Ureter (tissue), 1 donor: ENCODE results near the gene SLC5A1. TPM values are rescaled to one million over a fixed set of nuclear protein-coding genes. Genes with fewer than 3 reads are reported as not detected.
"Not testable (repeated sequence)": the region's sequence is repeated elsewhere in the genome, so short reads cannot be mapped to it uniquely, and the experiment has no call there.

Experiments
- DNase-seq: peaks from one replicate; pipeline ENCODE4 v3.0.0-alpha.2; 2020; ENCODE audit warnings: low spot score
- total RNA-seq: library from RNA; stranded (reverse); gene quantifications from one replicate; pipeline ENCODE4 v1.2.4, GENCODE V29; 2023
- donor health status: DM: yes; HTN: yes; CAD: no.

The SLC5A1 gene
- total RNA-seq, 1 donor from 2014 or later: not detected

DNA sequence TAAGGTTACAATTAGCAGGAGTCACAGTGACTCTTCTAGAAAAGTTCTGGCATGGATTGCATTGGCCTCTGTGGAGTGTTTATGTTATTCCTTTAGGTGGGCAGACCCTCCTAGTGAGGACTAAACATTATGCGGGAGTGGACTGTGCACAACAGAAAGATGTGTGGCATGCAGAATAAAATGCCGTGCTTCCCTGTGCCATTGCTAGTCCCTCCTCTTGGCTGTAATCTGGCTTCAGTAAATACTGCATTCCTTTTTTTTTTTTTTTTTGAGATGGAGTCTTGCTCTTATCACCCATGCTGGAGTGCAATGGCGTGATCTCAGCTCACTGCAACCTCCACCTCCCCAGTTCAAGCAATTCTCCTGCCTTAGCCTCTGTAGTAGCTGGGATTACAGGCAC is 45.0 kb downstream of the SLC5A1 start:
- no peak for DNase-seq

DNA sequence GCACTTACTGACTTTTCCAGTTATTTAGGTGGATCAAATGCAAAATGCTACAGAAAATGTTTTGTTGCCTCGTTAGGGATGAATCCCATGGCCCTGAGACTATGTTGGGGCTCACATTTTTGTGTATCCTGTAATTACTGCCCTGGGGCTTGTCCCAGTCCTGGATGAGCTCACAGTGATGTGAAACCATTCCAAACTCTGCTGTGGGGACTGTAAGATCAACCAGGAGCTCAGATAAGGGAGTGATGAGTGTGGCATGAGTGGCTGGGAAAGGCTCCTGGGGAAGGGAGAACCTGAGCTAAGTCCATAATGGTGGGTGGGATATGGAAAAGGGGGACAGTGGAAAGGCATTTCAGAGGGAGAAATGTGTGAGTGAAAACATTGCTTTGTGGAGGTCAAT is 54.0 kb downstream of the SLC5A1 start:
- no peak for DNase-seq

DNA sequence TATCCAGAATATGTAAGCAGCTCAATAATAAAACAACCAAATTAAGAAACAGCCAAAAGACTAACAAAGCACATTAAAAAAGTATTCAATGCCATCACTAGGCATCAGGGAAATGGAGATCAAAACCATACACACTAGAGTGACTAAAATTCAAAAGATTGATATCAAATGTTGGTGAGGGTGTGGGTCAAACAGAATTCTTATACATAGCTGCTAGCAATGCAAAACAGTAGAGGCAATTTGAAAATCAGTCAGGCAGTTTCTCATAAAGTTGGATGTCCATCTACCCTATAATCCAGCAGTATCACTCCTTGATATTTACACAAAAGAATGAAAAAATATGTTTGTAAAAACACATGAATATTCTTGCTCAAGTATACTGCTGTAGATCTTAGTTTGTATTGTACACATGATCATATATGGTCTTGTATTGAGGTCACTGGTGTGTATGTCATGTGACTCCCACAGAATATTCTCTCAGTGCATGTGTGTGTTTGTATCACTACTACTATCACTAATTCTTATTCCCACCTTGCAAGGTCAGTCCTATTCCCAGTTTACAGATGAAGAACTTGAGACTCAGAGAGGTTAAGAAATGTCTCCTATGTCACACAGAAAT is 54.9 kb downstream of the SLC5A1 start:
- DNase-seq: no peak

- DNase-seq: no peak
Observed at GRCh38 chr22:32100711-32101110, 57.6 kb downstream of the SLC5A1 start.

DNA sequence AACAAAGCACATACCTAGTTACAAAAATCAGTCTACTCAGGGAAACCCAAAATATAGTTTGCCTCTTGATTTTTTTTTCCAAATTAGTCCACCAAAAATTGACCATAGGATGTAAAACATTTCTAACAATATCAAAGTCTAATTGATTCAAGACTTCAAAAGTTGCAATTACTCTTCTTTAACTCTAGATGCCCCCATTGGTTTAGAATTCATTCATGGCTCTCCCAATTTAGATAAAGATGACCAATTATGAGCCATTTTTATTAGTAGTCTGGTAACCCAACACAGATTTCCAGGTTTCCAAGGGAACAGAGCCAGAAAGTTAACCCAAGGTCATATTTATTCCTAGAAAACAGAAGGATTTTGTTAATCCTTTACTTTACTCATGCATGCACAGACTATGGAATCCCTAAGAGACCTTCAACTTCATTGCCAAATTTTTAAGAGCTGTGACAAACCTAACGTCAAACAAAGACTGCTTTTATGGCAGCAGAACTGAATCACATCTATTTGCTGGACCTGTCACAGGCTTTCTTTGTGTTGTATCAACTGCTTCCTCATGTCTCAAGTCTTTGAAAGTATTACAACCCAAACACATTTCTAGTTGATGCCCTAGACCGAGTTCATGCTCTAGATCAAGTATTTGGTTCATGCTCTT is 60.7 kb downstream of the SLC5A1 start:
- DNase-seq: no peak

GRCh38 chr22:32106930-32107329 is 63.9 kb downstream of the SLC5A1 start:
- no peak for DNase-seq

GRCh38 chr22:32112380-32112779 is 69.3 kb downstream of the SLC5A1 start:
- no peak for DNase-seq

DNA sequence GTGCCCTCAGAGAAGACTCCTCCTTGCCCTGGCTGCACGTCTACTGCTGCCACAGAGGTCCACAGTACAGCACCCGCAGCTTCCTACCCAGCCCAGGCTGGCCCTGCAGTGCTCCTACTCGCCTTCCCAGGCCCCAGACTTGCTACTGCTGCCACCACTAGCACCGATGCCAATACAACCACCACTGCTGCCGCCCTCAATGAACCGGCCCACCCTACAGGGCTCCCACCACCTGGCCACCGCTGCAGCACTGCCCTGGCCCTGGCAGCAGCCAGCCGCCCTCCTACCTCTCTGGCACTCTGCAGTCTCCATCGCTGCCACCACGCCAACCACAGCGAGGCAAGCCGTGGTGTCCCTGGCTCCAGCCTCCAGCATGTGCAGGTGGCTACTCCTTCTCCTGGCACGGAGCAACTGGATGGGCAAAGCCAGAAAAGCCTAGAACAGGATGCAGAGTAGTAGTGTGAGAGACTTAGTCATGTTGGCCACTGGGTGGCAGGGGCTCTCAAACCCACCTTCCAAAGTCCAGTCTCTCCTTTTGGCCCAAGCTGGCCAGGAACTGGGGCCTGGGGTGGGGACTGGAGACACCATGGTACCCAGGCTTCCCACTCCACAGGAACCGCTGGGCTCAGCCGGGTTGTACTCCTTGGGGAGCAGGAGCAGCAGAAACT is 76.6 kb downstream of the SLC5A1 start:
- no peak for DNase-seq

- DNase-seq: no peak
Observed at GRCh38 chr22:32120603-32121002, 77.5 kb downstream of the SLC5A1 start.

- DNase-seq: no peak
Observed at GRCh38 chr22:32122899-32123298, 79.8 kb downstream of the SLC5A1 start.

DNA sequence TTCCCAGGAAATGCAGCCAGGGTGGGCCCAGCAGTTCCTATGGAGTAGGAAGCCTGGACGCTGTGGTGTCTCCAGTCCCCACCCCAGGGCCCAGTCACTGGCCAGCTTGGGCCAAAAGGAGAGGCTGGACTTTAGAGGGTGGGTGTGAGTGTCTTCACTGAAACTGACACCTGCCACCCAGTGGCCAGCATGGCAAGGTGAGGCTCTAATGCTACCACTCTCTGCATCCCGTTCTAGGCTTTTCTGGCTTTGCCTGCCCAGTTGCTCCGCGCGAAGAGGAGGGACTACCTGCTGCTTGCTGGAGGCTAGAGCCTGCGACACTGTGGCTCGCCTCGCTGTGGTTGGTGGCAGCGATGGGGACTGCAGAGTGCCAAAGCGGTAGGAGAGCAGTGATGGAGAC is 80.6 kb downstream of the SLC5A1 start:
- DNase-seq: no peak

DNA sequence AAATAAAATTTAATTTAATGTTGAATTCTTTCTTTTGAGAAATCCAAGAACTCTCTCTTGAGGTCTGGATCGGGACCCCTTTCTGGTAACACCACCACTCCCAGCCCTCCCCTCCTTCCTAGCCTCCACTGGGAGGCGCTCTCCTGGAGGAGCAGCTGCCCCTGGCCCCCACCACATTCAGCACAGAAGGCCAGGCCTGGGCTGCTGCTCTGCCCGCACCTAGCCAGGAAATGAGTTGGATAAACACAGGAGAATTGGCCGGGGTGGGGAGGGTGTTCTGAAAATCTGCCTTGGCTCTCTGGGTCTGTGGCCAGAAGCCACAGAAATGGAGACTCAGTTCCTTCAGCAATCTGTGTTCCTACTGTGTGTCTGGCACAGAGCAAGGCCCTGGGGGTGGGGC is 84.8 kb downstream of the SLC5A1 start:
- no peak for DNase-seq

DNA sequence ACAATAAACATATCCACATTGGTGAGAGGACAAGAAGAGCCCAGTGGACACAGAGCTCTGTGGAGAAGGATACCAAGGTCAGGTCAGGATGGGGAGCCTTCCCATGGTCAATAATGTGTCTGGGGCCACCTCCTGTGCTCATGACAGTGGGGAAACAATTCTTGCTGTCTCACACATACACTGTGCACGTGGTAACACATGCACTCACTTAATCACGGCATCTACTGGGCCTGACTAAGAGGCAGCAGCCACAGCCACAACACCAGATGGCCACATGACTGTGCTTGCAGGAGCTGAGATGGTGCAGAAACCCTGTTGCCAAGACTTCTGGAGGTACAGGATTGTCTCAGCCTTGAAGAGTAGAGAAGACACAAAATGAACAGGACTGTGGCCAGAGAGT is 87.4 kb downstream of the SLC5A1 start:
- DNase-seq: no peak

DNA sequence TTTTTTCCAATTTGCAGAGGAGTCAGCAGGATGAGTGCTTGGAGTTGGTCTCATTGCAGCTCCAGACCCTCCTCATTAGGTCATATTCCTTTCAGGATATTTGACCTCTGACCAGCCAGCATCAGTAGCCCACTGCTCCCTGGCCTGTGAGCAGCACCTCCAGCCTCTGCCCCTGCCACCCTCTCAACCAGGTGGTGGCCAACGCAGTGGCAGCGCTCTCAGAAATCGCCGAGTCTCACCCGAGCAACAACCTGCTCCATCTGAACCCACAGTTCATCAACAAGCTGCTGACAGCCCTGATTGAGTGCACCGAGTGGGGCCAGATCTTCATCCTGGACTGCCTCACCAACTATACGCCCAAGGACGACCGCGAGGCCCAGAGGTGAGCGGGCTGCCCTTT is 89.1 kb downstream of the SLC5A1 start:
- DNase-seq: no peak

DNA sequence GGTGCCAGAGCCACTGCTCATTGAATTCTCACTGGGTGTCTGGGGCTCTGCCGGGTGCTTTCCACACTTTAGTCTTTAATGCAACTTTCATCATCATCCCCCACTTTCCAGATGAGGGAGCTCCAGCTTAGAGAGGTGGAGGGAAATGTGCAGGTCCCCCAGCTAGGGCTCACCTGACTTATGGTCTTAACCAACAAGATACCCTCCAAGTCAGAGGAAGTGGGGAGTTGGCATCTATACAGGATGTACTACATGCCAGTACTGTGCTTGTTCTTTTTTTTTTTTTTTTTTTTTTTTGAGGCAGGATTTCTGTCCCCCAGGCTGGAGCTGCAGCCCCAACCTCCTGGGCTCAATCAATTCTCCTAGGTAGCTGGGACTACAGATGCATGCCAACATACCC is 89.7 kb downstream of the SLC5A1 start:
- no peak for DNase-seq

- DNase-seq: not testable (repeated sequence)
Observed at GRCh38 chr22:32134796-32135195, 91.7 kb downstream of the SLC5A1 start.

- DNase-seq: not testable (repeated sequence)
Observed at GRCh38 chr22:32135958-32136357, 92.9 kb downstream of the SLC5A1 start.

DNA sequence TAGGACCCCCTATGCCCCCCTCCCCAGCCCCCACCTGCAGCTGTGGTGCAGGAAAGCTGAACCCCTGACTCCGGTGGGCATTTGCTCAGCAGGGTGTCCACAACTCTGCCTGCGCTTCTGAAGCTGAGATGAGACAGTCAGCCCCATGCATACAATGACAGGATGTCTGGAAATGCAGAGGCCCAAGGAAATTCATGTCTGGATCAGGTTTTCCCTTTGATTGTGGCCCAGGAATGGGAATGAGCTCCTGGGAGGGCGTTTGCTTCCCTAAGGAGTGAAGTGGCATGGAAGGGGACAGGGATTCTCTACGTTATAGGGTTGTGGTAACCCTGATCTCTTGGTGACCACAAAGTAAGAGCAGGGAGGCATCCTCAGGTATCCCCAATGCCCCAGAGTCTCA is 93.8 kb downstream of the SLC5A1 start:
- not testable (repeated sequence) for DNase-seq

DNA sequence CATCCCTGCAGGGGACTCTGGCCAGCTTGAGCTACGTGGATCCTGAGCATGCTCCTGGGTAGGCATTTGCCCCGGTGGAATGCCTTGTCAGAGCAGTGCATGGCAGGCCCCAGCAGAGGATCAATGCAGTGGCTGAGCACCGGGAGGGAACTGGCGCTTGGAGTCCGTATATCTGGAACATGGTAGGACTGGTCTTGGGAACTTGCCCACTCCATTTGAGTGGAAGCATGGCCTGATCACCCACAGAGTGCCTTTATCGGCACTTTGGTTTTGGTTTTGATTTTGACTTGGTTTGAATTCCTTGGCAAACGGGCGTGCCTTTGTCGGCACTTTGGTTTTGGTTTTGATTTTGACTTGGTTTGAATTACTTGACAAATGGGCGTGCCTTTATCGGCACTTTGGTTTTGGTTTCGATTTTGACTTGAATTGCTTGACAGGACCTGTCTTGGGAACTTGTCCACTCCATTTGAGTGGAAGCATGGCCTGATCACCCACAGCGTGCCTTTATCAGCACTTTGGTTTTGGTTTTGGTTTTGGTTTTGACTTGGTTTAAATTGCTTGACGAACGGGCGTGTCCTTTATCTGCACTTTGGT is 94.8 kb downstream of the SLC5A1 start:
- not testable (repeated sequence) for DNase-seq

DNA sequence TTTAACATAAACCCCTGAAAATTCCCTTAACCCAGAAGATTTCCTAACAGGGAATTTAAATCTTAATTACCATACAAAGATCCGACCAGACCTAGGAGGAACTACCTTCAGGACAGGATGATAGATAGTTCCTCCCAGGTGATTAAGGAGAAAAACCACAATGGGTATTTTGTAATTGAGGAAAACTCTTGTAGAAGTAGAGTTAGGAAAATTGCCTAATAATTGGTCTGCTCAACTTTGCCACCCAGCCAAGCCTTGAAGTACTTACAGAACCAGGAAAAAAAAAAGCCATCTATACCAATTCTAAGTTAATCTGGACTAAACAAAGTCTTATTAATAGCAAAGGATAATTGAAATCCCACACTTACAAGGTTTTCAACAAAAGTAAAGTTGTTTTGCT is 95.5 kb downstream of the SLC5A1 start:
- not testable (repeated sequence) for DNase-seq

DNA sequence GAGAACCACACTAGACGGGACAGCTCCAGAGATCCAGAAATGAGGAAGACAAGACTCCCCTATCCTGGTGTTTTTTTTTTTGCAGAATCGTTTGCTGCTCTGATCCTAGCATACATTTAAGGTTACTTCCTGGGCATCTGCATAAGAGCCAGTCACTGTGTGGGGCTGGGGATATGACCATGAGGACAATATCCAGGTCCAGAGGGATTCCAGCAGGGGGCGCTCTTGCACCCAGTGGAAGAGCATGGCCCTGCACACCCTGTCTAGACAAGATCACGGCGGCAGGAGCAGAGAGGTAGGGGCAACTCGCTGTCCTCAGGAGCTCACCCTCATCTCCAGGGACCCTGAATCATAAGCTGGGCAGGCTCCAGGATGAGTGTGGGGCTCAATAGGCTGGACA is 97.6 kb downstream of the SLC5A1 start:
- not testable (repeated sequence) for DNase-seq

GRCh38 chr22:32142600-32142999 is 99.5 kb downstream of the SLC5A1 start:
- no peak for DNase-seq
